C4-2B (cell line): ENCODE data around the gene NAALADL1.

ENCODE experiments used
- CTCF ChIP-seq: fragments of 450-650 bp; conservative IDR thresholded peaks from 2 replicates; pipeline ENCODE4 v1.5.1; 2017; ENCODE audit warnings: mild to moderate bottlenecking
- ZFX ChIP-seq: fragments of 450-650 bp; IDR thresholded peaks from 2 replicates; pipeline ENCODE4 v1.6.1; 2017

- TF ChIP-seq CTCF (no peak), ZFX (no peak)
Observed at GRCh38 chr11:65059959-65060824, 1.8 kb upstream of the NAALADL1 start.
